22Rv1 (cell line): Measurements from ENCODE around the gene GLIS1.

Source experiments
- ZFX ChIP-seq: fragments of 450-650 bp; IDR thresholded peaks from 2 replicates; pipeline ENCODE4 v1.6.1; 2017; ENCODE audit warnings: antibody characterized with exemption, borderline replicate concordance
- TF ChIP-seq, protein P1 (sequence below): fragments of 450-650 bp; IDR thresholded peaks from 2 replicates; pipeline ENCODE4 v1.5.1; 2017; ENCODE audit warnings: mild to moderate bottlenecking

DNA sequence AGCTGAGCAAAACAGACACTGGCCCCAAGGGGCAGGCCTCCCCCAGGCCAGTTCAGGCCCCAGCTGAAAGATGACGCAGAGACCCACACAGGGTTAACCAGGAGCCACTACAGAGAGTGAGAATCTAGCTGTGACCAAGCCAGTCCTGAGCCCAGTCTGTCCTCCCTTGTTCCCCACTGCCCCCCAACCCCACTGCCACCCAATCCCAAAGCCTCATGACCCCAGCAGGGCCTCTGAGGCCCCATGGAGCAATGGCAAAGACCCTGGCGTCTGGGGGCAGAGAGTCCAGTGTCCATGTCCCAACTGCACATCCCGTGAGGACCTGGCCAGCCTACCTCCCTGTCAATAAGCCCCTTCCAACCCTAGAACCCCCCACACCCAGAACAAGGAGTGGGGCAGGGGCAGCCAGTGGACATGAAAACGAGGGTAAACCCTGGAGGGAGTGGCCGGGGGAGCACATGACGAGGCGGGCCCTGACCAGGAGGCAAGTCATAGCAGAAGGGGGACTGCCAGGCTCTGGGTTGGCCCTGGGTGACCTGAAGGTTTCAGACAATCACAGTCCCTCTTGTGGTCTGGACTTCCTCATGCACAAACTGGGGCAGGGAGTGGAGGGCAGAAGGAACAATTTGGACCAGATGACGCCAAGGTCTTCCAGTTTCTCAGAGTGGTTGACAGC lies 100.5 kb downstream of the GLIS1 start:
- TF ChIP-seq, protein P1, sequence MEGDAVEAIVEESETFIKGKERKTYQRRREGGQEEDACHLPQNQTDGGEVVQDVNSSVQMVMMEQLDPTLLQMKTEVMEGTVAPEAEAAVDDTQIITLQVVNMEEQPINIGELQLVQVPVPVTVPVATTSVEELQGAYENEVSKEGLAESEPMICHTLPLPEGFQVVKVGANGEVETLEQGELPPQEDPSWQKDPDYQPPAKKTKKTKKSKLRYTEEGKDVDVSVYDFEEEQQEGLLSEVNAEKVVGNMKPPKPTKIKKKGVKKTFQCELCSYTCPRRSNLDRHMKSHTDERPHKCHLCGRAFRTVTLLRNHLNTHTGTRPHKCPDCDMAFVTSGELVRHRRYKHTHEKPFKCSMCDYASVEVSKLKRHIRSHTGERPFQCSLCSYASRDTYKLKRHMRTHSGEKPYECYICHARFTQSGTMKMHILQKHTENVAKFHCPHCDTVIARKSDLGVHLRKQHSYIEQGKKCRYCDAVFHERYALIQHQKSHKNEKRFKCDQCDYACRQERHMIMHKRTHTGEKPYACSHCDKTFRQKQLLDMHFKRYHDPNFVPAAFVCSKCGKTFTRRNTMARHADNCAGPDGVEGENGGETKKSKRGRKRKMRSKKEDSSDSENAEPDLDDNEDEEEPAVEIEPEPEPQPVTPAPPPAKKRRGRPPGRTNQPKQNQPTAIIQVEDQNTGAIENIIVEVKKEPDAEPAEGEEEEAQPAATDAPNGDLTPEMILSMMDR = no peak
- TF ChIP-seq ZFX = no peak
